HG02938 (cell line): ENCODE data around the gene MOK.

Experiments
- ATAC-seq: cut with Tn5 transposase; IDR thresholded peaks from one replicate; pipeline ENCODE4 v1.9.1; 2021; ENCODE audit warnings: mild to moderate bottlenecking, moderate library complexity; ENCODE audit not compliant: unreplicated experiment

The MOK gene

DNA sequence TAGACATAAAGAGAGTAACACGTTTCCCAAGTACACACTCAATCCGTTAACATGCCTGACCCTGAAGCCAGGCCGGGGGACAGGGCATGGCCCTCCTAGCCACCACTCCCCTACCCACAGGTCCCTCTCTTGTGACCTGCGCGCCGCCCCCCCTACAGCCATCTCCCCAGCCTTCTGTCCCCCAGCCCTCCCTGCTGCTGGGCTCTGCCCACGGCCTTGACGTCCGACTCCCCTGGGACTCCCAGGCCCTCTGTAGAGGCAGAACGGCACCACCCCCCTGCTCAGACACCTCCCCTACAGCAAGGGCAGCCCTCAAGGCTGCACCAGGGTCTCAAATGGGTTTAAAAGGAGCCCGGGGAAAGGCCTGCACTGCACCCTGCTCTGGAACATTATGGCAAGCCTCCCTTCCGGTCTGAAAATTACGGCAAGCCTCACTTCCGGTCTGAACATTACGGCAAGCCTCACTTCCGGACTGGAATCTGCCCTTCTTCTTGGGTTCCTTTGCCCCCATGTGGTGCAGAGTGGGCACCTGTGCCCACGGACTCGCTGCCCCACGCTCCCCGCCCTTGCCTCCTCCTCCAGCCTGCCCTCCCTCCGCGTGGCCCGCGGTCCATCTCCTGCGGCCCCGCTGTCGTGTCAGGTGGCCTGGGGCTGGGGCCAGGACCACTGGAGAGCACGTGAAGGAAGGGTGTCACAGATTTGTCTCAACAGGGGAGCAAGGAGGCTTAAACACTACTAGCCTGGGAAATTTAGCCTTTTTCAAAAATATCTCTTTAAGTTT lies 77.6 kb downstream of the MOK start:
- no peak for ATAC-seq

DNA sequence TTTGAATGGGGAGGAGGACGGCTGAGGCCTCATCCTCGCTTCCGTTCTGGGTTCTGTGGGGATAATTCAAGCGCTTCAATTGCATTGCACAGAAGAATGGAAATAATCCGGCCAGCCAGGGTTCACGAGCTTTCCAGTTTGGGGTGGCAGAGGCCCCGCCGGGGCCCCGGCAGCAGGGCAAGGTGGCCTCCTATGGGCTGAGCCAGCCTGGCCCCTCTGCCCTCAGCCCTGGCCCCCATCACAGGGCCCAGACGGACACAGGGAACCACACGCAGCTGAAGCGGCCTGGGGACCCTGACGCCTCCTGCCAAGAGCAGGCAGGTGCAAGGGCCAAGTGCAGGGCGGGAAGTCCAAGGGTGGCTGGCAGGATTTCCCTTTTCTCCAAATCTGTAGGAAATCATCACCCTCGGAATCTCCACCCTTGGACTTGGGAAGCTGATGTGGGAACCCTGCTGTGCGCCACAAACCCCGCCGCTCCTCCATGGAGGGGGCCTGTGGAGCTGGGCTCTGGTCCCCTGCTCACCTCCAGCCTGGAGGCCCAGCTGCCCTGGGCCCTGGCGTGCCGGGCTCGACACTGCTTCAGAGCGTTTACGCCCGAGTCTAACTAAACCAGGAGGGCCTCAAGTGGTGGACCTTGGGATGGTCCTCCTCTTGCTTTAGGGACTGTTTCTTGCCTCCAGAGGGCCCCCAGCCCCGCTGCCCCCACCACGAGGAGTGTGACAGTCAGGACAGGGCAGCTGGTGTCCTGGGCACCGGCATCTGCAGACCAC lies 78.4 kb downstream of the MOK start:
- no peak for ATAC-seq

DNA sequence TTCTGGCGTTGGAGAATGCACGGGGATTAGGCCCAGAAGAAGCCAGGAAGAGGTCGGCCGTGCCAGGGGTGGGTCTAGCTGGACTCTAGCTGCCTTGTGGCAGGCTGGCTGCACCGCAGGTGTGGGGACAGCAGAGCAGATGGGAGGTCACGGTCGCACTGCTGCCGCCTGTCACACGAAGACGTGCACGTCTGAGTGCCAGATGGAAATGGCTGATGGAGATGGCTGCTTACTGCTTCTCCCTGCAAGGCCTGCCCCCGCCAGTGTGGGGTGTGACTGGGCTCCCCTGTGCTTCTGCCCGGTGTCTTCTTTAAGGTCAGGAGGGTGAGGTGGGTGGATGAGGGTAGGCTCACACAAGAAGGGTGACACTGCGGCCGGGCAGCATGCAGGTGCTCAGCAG lies 79.0 kb downstream of the MOK start:
- ATAC-seq: no peak

DNA sequence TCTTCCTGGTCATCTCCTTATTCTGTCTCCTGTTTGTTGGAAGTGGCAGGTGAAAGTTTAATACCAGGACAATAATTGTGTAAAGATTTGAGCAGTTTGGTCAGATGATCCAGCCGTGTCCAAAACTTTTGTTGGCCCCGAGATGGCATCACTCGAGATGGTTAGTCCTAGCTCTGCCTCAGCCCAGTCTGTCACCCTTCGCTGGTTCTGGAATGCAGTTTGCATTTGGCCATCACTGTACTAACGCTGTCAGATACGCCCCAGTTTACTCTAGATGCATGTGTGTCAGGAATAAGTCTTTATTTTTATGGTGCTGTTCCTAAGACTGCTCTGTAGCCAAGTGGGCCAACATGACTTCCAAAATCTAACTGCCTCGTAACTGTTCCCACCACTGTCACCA lies 79.6 kb downstream of the MOK start:
- ATAC-seq: no peak

DNA sequence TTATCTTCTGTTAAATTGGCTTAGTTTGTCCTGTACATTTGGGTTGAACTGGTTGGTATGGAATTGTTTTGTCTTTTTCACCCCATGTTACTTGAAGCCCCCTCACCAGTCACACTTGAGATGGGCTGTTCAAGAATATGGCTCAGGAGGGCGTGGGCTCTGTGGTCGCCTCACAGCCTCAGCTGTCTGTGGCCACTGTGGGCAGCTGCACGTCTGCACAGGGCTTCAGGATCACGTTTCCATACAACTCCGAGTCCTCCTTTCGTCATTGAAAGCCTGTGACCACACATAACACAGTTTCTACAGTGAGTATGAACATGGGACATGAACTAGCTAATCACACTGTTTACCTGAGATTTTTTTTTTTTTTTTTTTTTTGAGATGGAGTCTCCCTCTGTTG lies 81.3 kb downstream of the MOK start:
- no peak for ATAC-seq

DNA sequence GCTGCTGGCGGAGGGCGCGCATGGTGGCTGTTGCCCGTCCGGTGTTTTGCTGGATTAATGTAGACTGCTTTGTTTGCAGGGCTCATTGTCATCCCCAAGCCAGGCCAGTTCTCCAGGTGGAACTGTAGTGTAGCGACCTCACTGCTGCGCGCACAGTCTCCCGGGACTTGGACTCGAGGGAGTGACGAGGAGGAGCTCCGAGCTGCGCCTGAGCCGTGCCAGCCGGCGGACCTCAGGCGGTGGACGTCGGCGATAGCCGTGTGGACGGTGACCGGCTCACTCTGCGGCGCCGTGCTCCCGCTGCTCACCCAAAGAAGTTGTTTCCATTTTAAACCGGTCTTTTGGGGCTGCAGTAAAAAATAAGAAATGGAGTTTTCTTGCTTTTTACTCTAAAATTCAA lies 82.2 kb downstream of the MOK start:
- no peak for ATAC-seq

DNA sequence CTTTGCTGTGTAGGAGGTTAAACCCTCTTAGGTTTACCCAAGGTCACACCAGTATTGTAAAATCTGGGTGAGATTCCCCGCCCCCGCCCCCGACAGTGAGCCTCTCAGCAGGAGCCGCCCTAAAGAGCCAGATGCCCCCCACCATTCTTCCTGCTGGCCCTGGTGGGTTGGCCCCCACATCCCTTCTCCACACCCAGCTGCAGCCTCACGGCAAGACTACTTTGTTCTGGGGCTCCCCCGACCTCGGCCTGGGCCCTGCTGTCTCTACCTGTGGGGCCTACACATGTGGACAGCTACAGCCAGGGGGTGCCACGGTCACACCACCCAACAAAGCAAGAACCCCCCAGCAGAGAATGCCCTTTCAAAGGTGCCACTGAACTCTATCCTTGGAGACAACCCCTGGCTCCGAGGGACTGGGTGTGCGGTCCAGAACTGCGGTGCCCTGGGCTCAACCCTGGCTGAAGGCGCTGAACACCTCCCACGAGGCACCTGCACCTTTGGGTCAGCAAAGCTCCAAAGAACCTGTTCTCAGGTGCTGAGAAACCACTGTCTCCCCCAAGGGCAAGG lies 82.9 kb downstream of the MOK start:
- ATAC-seq: no peak

DNA sequence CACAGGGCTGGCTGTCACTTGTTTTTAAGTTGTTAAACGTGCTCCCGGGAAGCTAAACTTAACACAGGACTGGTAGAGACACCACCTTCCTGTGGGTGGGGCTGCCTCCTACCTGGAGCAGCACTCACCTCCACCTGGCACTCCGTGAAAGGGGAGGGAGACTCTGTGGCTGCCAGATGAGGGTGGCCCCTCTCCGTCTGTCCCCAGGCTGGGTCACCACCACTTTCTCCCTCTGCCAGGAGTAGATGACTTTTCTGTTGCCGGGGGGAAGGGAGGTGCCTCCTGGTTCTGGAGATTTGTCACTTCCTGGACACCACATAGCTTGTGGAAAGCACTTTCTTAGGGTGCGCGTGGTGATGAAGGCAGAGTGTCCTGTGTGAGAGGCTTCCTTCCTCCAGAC lies 83.9 kb downstream of the MOK start:
- no peak for ATAC-seq

DNA sequence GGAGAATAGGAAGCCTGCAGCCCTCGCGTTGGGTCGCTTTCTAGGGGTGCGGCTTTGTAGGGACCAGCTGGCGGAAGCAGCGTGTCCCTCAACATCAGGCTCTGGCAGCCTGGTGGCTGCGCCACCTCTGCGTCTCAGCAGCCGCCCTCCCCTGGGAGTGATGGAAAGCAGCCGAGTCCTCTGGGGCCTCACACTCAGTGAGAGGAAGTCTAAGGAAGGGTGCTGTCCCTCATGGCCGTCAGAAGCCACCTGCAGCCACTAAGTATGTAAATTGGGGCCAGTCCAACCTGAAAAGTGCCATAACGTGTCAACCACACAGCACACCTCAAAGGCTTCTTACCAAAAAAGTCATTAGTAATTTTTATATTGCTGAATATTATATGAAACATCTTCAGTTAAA lies 84.9 kb downstream of the MOK start:
- ATAC-seq: peak; percentile 92

DNA sequence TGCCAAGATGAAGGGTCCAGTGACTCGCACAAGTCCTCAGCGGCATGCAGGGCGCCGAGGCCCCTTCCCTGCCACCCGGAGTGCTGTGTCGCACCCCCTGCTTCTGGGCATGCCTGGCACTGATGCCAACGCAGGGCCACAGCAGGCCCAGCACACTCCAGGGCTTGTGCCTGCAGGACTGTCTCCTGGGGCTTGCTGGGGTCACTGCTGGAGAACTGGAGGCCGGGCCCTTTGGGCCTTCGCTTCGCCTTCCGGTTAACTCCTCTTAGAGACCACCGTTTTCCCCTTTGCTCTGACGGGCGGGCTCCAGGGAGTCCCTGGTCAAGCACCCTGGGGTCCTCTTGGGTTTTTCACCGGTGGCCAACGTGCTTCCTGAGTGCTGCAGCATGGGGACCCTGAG lies 85.6 kb downstream of the MOK start:
- ATAC-seq: no peak

DNA sequence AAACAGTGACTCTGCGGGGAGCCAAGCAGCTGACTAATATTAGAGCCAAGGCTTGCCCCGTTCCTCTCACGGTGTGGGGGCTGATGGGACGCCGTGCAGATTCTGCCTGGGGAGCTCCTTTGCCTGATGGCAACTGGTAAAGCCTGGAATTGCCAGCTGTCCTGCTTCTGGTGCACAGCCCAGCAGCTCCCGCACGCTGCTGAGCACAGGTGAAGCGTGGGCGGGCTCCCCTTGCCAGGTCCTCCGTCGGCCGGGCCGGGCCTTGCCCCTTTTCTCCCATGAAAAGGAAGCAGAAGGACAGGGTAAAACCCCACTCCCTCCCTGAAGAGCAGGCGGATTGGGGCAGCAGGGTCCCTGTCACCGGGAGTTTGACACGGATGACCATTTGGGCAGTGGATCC lies 86.3 kb downstream of the MOK start:
- ATAC-seq: no peak

DNA sequence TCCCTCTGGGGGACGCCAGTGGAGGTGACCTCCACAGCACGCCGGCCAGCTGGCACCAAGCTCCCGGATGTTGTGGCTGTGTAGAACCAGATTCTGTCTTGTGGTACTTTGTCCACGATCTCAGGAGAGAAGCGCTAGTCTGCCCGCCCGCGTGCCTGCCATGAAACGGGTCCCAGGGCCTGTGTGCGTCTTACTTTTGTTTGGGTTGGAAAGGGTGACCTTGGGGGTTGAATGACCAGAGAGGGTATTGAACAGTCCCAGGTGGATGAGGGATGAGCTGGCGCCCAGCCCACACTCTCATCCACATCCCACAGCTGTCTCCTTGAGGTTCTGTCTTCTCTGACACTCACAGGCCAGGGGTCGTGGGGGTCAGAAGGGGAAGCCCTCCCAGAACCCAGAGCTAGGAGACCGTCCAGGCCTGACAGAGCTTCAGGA lies 87.0 kb downstream of the MOK start:
- no peak for ATAC-seq

DNA sequence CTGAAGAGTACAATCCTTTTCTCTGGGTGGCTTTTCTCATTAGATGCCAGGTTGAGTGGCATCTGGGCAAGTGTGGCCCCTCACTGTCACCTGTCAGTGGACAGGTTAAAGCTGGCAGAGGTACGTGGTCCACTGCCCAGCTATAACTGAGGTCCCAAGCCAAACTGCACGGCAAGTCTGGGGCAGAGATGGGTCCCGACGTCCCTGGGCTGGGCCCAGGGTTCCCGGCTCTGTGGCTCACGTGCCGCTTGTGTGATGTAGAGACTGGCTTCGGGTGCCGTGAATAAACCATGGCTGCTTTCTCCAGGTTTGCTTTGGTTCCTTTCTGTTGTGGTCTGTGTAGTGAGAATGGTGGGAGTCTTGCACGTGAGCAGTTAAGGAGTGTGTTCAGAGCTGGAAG lies 87.6 kb downstream of the MOK start:
- no peak for ATAC-seq

DNA sequence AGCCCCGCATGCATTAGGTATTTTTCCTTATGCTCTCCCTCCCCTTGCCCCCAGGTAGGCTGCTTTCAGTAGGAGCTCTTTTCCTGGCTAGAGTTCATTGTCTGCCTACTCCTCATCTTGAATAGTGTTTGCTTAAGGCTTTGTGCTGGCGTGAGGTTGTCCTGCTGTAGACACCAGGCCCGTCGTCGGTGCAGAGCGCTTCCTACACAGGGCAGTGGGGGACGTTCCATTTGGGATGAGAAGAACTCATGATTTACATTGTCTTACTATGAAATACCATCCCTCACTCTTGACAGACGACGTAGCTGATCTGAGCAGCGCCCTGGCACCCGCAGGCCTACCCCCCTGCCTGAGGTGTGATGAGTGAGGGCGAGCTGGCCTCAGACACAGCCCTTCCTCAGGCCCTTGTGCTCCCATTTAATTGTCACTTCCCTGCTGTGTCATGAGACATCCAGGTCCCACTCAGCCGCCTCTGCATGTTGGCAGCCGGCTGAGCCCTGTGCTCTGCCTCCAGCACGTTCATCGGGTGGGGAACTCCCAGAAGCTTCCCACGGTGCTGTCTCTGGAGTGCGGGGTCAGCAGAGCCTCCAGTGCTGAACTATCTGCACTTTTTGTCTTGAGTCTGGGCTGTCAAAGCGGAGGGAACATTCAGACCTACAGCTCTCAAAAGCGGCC lies 89.3 kb downstream of the MOK start:
- no peak for ATAC-seq

DNA sequence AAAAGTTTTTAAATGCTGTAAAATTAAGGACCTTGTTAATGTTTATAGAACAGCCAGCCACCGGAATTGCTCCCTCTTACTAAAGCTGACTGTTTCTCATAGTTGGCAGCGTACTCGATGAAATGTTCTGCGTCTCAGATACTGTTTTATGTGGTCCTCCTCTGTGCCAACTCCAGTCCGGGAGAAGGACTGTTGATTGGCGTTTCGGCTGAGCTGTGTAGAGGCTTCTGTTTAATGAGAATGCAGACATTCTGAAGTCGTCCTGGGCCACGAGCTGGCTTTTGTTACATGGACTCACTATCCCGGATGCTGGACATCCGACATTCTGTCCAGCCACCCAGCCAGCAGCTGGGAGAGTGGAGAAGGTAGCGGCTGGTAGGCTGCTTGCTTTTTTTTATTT lies 89.9 kb downstream of the MOK start:
- ATAC-seq: no peak

DNA sequence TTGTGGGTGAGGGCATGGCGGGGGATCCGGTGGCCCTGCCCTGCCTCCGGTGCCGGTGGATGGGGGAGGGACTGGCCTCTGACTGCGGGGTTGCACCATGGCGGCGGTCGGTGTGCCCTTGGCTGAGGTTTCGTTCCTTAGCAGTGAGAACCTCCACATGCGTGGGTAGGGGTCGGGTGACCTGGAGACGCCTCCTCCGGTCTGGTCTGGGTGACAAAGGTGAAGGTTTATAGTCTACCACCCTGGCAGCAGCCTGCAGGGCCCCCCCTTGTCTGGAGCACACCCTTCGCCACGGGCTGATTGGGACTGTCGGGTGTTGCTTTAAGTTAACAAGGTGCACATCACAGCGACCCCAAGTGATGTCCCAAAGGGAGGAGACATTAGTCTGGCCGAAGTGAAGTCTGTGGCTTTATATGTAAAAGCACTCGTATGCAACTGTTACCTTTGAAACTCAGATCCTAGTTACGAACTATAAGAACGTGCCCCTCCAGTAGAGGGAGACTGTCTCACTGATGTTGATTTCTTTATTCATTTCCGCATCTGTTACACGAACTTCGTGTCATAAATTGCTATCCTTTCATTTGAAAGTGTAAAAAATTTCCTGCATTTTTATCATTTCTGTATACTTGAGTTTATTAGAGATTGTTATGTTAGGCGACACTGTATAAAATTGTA lies 90.8 kb downstream of the MOK start:
- no peak for ATAC-seq

DNA sequence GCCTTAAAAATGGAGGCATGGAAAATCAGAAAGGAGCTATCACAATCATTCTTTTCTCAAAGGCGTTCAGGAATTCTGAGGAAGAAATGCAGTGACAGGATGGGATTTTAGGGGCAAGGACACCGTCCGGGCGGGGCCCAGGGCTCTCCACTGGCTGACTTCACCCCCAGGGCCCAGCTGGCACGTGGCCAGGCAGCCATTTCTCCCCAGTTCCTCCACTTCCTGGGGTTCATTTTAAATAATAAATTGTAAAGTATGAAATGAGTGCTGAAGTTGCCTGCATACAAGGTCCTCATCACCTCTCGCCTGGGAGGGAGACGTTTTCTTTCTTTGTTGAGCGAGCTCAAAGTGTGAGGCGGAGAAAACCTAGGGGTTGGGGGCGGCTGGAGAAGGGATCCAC lies 91.5 kb downstream of the MOK start:
- ATAC-seq: no peak

DNA sequence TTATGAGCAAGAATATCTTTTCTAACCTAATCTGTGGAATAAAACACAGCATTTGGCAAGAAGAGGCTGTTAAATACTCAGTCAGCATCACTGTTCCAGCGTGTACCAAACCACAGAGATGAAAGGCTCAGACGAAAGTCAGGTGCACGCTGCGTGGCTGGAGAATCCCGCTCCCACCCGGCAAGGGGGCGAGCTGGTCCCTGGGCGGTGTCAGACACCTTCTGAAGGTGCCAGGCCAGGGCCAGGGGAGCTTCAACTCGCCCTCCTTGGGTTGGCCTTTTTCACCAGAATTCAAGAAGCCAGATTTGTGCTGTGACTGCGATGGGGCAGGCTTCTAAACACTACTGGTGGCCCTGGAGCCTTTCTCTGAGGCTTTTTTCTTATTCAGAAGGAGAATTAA lies 92.1 kb downstream of the MOK start:
- no peak for ATAC-seq

DNA sequence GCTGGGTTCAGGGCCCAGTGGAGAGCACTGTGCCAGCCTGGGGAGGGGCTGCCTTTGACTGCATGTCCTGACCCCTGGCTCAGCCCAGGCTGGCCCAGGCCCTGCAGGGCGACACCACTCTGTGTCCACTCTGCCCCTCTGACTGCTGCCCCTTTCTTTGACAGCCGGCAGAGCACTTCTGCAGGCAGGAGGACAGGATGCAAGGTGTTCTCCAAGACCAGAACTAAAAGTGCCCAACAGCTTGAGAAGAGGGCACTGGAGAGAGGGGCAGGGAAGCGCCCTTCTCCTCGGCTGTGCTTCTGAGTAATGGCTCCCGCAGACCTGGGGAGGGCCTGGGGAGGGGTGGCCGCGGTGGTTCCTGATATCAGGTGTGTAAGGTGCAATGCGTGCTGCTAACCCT lies 92.6 kb downstream of the MOK start:
- ATAC-seq: no peak

DNA sequence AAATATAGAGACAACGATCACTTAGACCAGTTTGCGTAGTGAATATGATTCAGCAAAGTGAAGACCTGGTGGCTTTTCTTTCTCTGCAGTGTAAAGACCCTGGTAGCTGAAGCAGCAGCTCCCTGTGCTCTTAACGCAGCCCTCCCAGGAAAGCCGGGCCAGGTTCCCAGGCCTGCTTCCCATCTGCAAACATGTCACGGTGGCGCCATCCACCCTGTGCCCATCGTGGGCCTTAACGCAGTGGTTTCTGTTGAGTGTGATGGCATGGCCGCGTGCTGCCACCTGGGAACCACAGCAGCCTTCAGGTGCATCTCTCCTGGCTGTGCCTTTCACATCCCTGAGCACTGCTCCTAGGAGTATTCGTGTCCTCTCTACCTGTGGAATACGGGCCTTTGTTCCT lies 93.7 kb downstream of the MOK start:
- no peak for ATAC-seq

DNA sequence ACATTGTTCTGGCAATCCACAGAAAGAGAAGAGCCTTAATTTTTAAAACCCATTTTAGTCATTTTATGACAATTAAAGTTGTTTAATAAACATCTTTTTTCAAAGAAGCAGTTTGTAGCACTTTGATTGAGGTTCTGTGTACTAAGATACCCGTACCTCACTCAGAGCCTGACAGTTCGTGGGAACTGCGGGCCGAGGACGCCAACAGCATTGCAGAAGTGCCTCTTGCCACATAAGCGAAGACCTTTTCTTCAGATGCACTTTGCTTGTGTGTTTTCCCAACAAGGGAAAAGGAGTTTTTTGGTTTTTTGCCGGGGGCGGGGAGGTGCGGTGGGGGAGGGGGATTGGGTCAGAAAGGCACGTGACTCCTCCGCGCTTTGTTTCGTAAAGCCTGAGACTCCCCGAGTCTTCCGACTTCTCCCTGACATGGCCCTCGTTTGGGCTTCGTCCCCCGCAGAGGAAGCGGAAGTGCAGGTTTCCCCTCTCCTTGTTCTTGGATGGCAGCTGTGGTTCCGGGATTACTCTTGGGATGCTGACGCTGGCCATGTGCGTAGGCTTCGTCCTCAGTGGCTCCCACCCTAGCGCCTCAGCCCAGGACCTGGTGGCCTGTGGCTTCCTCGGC lies 94.4 kb downstream of the MOK start:
- no peak for ATAC-seq
